ENCODE measurements around the gene CNN2.
"Not testable (repeated sequence)": the region's sequence is repeated elsewhere in the genome, so short reads cannot be mapped to it uniquely, and the experiment has no call there.

Gene CNN2

DNA sequence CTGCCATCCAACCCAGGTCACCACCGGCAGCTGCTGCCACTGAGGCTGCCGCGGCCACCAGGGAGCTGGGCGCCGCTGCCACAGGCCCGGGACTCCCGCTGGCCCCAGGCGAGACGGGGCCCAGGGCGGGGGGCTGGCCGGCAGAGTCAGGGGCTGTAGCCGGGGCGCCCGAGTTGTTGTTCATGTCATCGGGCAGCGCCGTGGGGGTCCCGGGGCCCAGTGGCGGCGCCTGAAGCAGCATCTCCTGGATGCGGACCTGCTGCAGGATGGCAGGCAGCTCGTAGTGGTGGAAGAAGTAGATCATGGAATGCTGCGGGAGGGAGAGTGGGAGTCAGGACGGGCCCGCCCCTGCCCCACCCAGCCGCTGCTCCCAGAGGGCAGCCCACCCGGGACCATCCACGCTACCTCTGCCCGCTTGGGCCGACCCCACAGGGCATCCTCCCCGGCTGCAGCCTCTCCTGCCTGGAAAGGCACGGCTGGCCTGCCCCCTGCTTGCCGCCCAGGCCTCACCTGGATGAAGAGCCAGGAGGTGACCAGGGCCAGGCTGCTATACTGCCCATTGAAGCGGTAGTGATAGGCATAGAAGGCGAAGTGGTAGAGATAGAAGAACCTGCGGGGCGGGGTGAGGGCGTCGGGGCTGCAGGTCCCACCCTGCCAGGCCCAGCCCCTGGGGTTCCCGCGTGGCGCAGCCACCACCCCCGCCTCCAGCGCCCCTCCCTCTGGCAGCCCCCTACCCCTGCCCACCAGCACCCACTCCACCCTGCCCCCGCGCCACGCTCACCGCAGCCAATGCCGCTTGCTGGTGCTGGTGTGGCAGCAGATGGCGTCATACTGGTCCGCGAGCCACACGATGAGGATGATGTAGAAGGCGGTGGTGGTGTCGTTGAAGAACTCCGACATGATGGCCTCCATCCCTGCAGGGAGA is 15.6 kb upstream of the CNN2 start:
- DNase-seq (ENCODE audit: low read depth in 2 of 2), result no peak

DNA sequence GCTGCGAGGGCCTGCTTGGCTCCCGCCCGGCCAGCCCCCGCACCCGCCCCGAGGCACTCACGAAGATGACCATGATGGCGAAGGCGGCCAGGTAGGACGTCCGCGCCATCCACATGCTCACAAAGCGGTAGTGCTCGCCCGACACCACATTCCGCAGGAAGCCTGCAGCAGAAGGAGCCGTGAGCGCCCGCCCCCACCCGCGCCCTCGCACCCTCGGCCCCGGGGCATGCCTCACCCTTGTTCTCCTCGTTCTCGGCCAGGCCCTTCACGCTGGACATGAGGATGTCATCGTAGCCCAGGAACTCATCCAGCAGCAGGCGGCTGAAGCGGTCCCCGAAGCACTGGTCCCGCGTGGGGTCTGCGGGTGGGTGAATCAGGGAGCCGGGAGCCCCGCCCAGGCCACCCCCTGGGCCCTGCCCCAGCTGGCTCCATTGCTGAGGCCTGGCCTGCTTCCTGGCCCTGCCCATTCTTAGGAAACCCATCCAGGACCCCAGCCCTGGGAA is 14.5 kb upstream of the CNN2 start:
- DNase-seq (ENCODE audit: low read depth in 2 of 2), result no peak

GRCh38 chr19:1012334-1012733 is 14.1 kb upstream of the CNN2 start:
- DNase-seq (ENCODE audit: low read depth in 2 of 2), result no peak

DNA sequence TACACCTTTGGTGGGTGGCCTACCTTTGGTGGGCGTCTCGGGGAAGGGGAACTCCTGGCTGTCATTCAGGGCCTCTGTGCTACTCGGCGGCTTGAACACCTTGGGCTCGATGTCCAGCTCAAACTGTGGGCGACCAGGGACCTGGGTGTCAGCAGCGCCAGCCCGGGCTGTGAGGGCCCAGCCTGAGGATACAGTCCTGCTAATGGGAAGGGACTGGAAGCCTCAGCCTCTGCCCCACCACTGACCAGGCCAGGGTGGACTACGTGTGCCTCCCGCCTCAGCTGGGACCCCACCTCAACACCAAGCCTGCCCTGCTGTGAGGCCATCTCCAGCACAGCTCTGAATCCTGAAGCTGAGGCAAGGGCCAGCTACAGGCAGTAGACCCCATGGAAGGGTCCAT is 13.2 kb upstream of the CNN2 start:
- DNase-seq (ENCODE audit: low read depth in 2 of 2), result no peak

GRCh38 chr19:1014161-1015060 is 12.0 kb upstream of the CNN2 start:
- DNase-seq (ENCODE audit: low read depth in 2 of 2), result no peak

GRCh38 chr19:1015061-1015781 is 11.2 kb upstream of the CNN2 start:
- DNase-seq (ENCODE audit: low read depth in 2 of 2), result no peak

DNA sequence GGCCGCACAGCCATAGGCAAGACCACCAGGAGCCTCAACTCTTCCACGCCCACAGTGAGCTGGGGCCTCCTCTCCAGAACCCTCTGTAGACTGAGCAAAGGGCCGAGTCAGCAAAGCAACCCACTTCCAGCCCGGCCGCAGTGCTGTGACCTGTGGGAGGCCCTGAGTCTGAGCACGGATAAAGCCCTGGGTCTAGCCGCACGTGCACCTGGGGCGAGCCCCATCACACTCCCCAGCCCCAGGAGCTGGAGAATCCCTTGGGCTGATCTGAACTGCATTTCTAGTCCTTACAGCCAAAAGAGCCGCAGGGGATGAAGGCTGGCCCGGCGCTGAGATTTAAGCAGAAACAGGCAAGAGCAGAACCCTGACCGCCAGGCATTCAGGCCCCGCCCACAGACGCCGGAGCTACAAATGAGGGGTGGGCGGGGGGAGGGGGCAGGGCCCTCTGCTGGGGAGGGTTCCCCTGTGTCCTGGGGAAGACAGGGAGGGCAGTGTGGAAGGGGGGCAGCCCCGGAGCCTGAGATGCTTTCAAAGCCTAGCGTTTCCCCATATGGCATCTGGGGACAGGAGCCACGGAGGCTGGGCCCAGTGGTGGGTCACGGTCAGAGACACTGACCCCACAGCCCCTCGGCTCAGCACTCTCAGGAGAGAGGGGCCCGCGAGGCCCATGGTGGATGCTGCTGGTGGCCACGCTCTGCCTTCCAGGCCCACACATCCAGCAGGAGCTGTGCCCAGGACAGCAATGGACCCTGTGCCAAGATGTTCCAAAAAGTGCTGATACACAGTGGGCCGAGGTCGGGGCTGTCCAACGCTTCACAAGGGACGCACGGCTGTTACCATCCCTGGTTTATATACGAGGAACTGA is 10.4 kb upstream of the CNN2 start:
- DNase-seq (ENCODE audit: low read depth in 2 of 2), result no peak

GRCh38 chr19:1016647-1017114 is 9.7 kb upstream of the CNN2 start:
- no peak for DNase-seq (ENCODE audit: low read depth in 2 of 2)

DNA sequence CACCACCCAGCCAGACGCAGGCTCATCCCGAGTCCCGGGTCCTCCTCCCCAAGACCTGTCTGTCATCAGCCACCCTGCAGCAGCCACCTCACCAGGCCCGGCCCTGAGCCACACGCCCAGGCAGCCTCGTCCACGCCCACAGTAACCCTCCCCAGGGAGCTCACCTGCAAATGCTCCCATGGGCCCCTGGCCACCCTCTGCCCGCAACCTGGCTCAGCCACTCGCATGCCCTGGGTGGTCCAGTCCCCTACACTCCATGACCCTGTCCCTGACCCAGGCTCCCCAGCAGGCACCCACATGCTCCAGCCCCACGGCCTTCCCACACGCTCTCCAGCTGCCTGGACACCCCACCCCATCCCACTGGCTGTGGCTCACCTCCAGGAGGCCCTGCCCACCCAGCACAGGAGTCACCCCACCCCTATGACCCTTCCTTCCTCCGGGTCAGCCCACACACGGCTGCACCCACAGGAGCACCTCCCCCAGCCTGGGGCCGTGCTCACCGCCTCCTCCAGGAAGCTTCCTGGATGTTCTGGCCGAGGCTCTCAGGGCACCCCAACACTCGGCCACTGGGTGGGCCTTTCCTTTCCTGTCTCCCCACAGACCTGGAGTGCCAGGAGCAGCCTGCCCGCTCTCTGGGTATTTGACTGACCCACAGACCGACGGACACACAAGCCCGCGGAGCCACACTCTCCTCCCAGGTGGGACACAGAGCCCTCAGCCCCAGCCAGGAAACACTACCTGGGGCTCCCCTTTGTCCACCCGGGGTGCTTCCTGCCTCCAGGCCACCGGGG is 9.1 kb upstream of the CNN2 start:
- no peak for DNase-seq (ENCODE audit: low read depth in 2 of 2)

- DNase-seq (ENCODE audit: low read depth in 2 of 2), result no peak
These were observed 8.5 kb upstream of the CNN2 start for GRCh38 chr19:1017906-1018305.

GRCh38 chr19:1018393-1018792 is 8.0 kb upstream of the CNN2 start:
- DNase-seq (ENCODE audit: low read depth in 2 of 2), result no peak

GRCh38 chr19:1018932-1019615 is 7.3 kb upstream of the CNN2 start:
- DNase-seq (ENCODE audit: low read depth in 2 of 2), result no peak

- no peak for DNase-seq (ENCODE audit: low read depth in 2 of 2)
These were observed 6.8 kb upstream of the CNN2 start for GRCh38 chr19:1019616-1019961.

DNA sequence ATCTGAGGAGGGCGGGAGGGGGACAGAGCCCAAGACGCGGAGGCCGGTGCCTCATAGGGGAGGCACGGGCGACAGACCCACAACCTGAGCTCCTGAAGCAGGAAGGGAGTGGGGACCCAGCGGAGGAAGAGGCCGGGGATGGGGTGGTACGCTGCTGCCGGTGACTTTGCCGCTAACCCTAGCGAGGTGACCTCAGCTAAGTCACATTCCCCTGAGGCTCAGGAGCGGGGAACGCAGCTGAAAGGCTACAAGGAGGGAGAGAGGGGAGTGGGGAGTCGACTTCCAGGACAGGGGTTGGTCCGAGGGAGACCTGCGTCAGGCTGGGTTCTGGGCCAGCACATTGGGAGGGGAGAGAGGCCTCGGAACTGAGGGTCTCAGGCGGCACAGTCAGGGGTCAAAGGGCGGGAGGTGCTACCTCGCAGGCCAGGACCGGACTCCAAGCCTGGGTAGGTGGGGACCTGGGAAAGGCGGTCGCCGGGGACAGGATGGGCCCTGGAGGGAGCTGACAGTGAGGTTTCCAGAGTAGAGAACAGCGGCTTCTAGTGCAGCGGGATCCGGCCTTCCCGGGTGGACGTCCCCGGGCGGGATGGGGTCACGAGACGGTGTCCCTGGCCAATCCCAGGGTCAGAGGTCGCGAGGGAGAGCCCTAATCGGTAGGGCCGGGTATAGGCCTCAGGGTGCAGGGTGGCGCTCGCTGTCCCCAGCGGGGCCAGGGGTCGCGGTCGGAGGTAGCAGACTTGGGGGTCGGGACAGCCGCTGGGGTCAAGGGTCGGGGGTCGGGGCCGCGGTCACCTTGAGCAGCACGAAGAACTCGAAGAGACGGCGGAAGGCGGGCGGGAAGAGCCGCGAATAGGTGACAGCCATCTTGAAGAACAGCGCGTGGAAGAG is 6.2 kb upstream of the CNN2 start:
- DNase-seq (ENCODE audit: low read depth in 2 of 2), result no peak

DNA sequence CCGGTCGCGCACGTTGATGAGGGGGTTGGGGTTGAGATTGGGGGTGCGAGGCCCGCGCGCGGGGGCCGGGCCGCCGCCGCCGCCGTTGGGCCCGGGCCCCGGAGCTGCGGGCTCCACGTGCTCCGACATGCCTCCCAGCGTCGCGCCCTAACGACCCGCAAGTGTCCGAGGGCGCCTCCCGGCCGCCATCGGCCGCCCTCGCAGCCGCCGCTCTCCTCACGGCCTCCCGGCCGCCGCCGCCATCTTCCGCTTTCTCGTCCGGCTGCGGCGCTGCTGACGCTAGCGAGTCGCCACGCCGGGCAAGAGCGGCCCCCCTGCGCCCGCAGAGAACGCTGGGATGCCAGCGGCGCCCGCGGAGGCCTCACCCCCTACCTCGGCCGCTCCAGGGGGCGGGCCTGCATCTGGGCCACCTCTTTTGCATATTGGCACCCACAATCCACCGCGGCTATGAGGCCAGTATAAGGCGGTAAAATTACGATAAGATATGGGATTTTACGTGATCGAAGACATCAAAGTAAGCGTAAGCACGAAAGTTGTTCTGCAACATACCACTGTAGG is 5.5 kb upstream of the CNN2 start, which contains the start of gene TMEM259:
Gene TMEM259 (minus strand): TSS at position 256 of the 558 bp plus-strand sequence. CDS start 127 bp downstream, at position 129.
- DNase-seq (ENCODE audit: low read depth in 2 of 2), result peak; percentile 94 to 96

DNA sequence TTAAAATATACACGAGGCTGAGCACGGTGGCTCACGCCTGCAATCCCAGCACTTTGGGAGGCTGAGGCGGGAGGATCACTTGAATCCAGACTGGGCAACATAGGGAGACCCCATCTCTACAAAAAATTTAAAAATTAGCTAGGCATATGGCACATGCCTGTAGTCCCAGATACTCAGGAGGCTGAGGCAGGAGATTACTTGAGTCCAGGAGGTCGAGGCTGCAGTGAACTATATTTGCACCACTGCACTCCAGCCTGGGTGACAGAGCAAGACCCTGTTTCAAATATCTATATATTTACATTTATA is 2.6 kb upstream of the CNN2 start:
- not testable (repeated sequence) for DNase-seq (ENCODE audit: low read depth in 2 of 2)

- DNase-seq (ENCODE audit: low read depth in 2 of 2), result not testable (repeated sequence)
These were observed 1.3 kb upstream of the CNN2 start for GRCh38 chr19:1025080-1025479.
